HG03025 (cell line): ENCODE data around the gene ZNF692.
A peak's percentile ranks its signal among the peaks of the same experiment; 100 is the strongest.
"Not testable (repeated sequence)": the region's sequence is repeated elsewhere in the genome, so short reads cannot be mapped to it uniquely, and the experiment has no call there.

ENCODE experiments used
- ATAC-seq: cut with Tn5 transposase; IDR thresholded peaks from one replicate; pipeline ENCODE4 v1.9.1; 2021; ENCODE audit warnings: mild to moderate bottlenecking, moderate library complexity; ENCODE audit not compliant: unreplicated experiment, low FRiP score

Gene ZNF692

GRCh38 chr1:248811514-248812490 lies 47.1 kb downstream of the ZNF692 start:
- no peak for ATAC-seq

- ATAC-seq, result no peak
These were observed 48.0 kb downstream of the ZNF692 start for GRCh38 chr1:248810727-248811513.

GRCh38 chr1:248810000-248810726 lies 48.7 kb downstream of the ZNF692 start:
- ATAC-seq, result no peak

- ATAC-seq, result no peak
These were observed 50.0 kb downstream of the ZNF692 start for GRCh38 chr1:248808876-248809275.

GRCh38 chr1:248807067-248807737 lies 51.7 kb downstream of the ZNF692 start:
- peak; percentile 39 for ATAC-seq

GRCh38 chr1:248805876-248806275 lies 53.0 kb downstream of the ZNF692 start:
- no peak for ATAC-seq

GRCh38 chr1:248804771-248805681 lies 53.9 kb downstream of the ZNF692 start:
- peak; percentile 96 for ATAC-seq

- not testable (repeated sequence) for ATAC-seq
These were observed 55.4 kb downstream of the ZNF692 start for GRCh38 chr1:248803501-248803900.

- no peak for ATAC-seq
These were observed 56.4 kb downstream of the ZNF692 start for GRCh38 chr1:248802454-248802853.

GRCh38 chr1:248800459-248800858 lies 58.4 kb downstream of the ZNF692 start:
- ATAC-seq, result no peak
